NK-92 (cell line): ENCODE data around the gene GPR89A.
"Not testable (repeated sequence)": the region's sequence is repeated elsewhere in the genome, so short reads cannot be mapped to it uniquely, and the experiment has no call there.

ENCODE experiments used
- DNase-seq: peaks from one replicate; lab custom pipeline; 2025; ENCODE audit not compliant: unreplicated experiment; lab: John Stamatoyannopoulos, UW

GPR89A gene

DNA sequence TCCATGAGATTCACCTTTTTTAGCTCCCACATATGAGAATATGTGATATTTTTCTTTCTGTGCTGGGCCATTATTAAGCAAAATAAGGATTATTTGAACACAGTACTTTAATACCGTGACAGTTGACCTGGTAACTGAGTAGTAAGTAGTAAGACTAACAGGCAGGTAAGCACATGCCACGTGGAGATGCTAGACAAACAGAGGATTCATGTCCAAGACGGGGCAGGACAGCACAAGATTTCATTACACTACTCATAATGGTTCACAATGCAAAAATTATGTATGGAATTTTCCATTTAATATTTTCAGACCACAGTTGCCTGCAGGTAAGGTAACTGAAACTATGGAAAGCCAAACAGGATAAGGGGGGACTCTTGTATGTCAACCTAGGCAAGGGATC, 77.1 kb downstream of the GPR89A start:
- DNase-seq, result not testable (repeated sequence)

DNA sequence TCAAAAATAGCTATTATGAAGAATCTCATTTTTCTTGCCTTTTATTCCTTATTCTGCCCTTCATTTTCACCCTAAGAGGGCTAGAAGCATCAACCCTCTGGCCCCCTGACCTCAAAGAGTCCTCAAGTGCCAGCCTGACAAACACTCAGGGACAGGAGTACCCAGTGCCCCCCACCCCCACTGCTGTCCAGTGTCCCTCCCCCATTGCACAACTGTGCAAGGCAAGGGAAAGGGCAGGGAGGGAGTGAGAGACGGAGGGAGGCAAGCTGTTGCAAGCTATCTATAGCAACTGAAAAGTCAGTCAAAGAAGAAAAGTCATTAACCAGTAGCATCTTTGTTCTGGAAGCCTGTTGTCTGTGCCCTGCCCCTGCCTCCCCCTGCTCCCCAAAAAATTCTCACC, 78.3 kb downstream of the GPR89A start:
- DNase-seq, result not testable (repeated sequence)

DNA sequence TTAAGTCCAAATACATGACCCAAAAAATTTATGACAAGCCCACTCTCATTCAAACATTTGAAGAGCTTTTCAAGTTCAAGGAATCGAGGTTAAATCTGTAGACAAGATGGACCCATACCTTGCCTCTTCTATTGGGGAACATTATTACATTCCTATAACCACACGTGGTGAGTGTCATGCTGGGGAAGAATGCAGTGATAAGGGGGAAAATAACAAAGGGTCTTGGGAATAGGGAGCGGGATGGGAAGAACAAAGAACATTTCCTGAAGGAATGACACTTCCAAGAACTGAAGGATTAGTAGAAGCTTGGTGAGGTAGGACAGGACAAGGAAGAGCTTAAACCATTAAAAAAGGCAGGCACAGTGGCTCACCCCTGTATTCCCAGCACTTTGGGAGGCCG, 80.5 kb downstream of the GPR89A start:
- DNase-seq, result no peak

DNA sequence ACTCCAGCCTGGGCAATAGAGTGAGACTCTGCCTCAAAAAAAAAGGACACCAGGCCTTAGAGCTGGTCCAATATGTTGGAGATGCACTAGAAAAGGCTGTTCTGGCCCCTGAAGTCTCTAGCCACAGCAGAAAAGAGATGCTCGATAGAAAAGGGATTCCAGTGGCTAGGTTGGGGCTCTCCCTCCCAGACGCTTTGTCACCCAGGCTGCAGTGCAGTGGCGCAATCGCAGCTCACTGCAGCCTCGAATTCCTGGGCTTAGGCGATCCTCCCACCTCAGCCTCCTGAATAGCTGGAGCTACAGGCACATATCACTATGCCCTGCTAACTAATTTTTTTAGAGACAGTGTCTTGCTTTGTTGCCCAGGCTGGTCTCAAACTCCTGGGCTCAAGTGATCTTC, 81.1 kb downstream of the GPR89A start:
- no peak for DNase-seq

DNA sequence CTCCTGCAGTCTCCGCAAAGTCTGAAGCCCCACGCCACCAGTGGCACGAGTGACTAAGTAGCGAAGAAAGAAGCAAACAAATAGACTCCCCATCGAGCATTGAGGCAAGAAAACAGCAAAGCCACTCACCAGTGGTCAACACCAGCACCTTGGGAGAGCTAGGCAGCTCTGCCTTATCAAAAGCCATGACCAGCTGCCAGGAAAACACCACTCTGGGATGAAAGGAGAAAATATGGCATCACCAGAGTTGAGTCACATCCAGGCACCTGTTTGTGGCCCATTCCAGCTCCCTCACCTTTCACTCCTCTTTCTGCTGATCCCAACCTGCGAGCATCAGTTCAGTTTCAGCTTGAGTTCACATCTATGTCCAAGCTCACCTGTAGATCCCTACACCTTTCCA, 82.1 kb downstream of the GPR89A start:
- DNase-seq, result no peak

DNA sequence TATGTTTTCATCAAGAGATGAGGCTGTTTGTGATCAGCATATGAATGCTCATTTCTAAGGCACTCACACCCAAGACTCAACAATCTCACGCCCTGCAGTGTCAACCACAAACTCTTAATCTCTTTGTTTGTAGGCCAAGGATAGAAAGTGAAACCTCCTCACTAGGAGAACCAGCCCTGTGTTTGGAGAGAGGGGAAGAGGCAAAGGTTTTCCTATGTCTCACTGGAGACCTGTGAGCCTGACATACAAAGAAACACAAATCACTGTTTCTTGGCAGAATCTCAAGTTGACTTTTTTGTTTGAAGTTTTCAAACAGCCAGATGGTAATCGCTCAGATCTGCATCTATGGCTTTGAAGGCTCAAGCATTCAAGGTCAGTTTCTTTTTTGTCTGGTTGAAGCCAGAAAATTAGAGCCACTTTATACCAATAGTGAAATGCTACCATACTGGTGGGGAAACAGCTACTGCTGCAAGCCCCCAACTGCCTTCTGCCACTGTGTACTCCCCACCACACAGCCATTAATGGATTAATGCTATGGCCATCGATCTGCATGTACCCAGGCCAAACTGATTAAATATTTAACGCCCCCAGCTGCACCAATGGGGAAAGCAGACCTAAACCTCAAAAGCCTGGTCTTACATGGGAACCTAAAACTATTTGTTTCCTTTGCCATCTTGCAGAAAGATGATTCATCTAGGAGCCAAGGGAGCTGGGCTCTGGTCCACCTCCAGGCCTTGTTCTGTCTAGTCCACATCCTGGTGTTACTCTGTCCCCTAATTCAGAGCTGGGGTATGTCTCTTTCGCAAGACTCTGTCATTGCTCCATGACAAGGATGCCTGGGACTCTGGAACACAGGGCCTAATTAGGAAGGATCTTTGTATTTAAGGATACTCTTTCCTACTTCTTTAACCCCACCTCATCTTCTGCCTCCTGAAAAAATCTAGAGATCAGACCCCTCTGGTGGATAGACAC, 83.1 kb downstream of the GPR89A start:
- DNase-seq, result no peak

DNA sequence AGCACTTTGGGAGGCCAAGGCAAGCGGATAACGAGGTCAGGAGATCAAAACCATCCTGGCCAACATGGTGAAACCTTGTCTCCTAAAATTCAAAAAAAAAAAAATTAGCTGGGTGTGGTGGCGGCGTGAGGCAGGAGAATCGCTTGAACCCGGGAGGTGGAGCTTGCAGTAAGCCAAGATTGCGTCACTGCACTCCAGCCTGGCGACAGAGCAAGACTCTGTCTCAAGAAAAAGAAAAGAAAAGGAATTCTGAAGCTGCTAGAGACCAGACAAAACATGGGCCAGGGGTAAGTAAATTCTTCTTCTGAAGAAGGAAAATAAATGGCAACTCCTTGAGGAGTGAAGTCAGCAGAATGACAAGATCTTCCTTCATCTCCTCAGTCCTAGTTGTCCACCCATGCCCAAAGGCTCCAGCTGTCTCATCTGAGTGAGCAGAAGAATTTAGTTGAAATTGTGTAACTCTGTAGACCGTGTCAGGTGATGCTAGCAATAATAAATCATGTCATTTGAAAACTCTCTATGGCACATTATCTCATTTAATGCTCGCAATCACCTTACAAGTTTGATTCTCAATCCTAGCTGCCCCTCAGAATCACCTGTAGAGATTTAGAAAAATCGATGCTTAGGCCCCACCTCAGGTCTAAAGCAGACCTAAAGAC, 85.1 kb downstream of the GPR89A start:
- DNase-seq, result no peak

DNA sequence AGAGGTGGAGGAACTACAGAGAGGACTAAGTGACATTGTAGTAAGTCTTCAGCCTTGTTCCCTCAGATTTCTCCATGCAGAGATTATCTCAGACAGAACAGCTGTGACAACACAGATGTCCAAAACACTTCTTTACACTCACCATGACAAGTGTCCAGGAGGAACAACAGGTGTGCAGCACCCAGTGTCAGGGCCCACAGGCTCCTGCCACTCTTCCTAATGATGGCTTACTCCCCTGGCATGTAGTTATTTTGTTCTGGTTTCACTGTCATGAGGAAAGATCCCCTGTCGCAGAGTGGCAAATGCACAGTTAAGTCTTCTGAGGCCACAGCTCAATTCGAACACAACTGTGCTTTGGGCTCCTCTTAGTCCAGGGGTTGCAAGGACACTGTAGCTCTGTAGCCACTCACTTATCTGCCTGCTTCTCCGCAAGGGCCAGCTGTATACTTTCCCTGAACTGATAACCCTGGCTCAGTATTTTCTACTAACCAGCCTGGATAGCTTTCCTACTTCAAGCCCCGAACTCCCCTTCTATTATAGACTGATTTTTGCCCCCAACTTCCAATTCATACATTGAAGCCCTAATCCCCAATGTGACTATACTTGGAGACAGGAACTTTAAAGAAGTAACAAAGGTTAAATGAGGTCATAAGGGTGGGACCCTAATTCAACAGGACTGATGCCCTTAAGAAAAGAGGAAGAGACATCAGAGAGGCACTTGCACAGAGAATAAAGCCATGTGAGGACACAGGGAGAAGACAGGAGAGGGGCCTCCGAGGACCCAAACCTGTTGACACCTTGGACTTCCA, 88.2 kb downstream of the GPR89A start:
- no peak for DNase-seq

DNA sequence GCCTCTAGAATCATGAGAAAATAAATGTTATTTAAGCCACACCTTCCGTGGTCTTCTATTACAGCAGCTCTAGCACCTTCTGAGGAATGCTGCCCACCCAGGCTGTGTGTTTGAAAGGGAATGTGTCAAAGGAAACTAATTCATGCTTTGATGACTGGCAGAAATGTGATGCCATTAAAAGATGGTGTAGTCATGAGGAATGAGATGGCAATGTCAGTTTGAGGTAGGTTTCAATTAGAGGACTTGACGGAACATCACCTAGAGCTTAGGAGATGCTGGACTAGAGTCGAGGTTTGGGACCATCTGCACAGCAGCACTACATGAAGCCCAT, 88.8 kb downstream of the GPR89A start:
- no peak for DNase-seq

DNA sequence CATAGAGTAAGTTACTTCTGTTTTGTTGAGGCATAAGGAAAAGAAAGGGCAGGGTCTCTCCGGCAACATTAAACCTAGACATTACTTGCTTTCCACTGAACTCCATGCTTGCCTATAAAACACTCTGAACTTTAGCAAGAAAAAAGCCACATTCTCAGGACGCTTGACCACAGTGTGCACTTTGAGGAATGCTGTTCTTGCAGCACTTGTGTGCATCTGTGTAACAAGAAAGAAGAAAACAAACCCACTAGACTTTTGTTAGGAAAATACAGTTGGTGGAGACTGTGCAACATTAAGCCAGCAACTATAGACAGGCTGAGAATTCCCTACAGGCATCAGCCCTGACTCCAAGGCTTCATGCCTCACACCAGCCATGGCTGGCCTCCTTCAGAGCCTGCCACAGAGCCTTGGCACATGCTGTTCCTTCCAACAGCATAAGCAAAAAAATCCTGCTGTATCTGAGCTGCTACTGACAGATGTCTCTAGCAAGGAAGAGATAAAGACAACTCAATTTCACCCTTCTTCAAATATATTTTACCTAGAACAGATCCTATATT, 93.6 kb downstream of the GPR89A start:
- no peak for DNase-seq

DNA sequence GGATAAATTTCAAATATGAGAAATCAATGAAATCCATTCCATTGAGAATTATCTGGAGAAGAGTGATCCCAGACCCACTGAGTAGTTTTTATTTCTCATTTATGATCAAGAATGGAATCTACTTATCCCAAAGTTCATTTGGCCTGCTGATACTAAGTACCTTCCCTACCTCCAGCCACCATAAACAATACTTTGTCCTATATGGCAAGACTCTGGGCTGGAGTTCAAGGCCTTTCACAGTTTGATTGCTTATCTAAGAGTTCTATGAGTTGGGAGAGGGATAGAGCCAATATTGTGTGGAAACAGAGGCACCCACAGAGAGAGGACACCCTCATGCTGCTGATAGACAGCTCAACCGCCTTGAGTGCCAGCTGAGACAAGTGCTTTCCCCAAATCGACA, 94.3 kb downstream of the GPR89A start:
- DNase-seq, result no peak

DNA sequence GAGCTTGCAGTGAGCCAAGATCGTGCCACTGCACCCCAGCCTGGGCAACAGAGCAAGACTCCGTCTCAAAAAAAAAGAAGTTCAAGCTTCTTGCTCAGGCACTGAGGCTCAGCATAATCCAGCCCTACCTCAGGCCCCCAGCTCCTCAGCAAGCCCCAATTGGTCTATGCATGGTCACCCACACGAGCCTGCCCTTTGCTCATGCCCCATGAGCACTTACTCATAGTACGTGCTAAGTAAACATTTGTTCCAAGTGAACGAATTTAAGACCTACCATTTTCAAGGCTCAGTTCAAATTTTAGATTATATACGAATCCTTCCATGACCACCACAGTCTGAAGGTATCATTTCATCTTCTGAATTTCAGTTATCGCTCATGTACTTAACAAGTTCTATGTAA, 95.0 kb downstream of the GPR89A start:
- DNase-seq, result no peak

DNA sequence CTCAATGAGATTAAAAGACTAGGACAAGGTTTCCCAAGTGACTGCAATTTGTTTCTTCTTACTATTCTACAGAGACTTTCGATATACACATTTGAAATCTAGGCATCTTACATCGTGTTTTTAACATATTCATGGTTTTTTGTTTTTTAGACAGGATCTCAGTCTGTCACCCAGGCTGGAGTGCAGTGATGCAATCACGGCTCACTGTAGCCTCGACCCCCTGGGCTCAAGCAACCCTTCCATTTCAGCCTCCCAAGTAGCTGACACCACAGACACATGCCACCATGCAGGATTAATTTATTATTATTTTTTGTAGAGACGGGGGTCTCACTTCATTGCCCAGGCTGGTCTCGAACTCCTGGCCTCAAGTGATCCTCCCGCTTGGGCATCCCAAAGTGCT, 97.8 kb downstream of the GPR89A start:
- no peak for DNase-seq

DNA sequence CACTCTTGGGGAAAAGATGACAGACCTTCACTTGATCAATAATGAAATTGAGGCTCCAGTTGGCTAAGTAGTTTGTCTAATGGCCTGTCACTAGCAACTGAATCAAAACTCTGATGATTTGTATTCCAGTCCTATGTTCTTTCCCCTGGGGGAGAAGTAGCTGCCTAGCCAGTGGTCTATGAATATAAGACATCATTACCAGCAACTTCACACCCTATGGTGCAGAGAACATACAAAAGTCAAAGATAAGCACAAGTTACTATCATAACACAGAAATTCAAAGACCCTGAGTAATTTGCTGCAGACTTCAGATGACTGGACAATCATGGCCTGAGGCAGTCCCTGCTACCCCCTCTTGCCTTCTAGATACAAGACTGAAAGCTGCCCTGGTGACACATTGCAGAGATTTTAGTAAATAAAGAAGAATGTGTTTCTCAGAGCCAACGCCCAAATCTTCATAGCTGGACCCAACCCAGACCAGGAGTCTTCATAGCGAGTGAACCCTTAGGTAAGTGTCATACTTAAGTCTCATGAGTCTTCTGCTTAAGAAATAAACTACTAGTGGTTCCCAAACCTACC, 98.4 kb downstream of the GPR89A start:
- no peak for DNase-seq

DNA sequence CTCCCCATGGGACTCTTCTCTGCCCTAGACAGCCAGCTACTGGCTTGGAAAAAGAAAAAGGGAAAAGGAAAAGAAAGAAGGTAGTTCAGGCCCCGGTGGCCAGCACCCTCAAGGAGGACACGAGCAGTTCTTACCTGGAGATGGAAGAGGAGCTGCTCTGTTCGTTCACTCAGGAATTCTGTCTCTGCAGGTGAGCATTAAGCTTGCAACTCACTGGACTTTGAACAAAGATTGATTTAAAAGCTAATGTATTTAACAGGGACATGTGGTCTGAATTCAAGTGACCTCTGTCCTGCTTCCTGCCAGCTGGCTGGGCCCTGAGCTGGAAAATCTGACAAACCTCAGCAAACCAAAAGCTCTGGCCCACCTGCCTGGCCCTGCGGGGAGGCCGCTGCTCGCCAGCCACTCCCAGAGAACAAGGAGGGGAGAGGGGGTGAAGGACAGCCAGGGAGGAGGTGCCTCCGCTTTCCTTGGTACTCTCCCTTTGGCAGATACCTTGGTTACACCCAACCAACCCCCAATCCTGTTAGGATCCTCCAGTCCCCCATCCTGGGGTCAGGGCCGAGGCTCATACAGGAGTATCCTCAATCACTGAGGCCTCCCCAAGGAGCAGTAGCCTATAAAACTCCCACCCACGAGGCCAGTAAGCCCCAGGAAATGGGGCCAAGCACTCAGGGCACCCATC, 99.5 kb downstream of the GPR89A start, which contains the start of gene PDZK1:
Gene PDZK1, minus strand, starts transcription at position 186 of the 685 bp plus-strand sequence. CDS start 19,347 bp downstream, outside the sequence.
- no peak for DNase-seq

DNA sequence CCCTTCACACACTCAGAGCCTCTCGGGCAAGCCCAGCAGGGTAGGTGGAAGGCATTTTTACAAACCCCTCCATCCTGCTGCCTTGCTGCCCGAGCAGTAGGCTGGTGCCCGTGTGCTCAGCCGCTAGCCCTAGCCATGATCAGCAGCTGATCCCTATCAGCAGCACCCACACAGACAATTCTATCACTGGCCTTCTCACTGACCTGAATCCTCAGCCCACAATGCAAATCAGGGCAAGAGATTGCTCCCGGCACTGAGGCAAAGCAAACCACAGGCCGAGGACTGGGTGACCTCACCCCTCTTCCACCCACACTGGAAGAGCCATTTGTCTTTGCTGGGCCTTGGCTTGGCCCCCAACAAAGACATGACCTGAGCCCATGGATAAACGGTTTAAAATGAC, 100.3 kb downstream of the GPR89A start:
- DNase-seq, result no peak

DNA sequence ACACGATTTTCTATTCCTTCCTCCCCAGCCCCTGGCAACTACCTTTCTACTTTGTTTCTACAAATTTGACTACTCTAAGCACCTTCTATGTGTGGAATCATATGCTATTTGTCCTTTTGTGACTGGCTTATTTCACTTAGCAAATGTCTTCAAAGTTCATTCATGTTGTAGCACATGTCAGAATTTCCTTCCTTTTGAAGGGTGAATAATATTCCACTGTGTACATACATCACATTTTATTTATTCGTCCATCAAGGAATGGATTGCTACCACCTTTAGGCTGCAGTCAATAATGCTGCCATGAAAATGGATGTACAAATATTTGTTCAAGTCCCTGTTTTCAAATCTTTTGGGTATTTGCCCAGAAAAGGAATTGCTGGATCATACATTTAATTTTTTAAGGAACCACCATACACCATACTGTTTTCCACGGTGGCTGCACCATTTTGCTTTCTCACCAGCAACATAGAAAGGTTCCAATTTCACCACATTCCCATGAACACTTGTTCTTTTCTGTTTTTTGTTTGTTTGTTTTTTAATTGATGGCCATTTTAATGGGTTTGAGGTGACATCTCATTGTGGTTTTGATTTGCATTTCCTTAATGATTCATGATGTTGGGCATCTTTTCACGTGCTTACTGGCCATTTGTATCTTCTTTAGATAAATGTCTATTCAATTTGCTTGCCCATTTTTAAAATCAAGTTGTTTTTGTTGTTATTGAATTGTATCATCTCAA, 102.7 kb downstream of the GPR89A start:
- no peak for DNase-seq

DNA sequence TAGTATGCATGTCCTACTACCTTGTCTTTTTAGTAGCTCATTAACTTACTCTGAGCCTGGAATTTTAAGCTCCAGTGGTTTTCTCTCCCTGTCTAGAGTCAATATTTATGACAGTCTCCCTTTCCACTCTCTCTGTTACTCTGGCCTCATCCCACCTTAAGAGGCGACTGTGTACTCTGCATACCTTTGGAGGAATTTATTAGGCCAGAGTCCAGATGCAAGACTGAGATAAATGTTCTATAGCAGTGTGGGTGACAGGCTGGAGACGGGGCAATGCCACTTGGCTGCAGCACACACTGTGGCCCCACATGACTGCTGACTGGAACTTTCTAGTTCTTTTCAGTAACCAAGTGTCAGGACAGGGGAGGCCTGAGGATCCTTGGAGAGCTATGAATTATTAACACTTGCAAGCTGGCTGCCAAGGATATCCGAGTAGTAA, 103.4 kb downstream of the GPR89A start:
- DNase-seq, result no peak

DNA sequence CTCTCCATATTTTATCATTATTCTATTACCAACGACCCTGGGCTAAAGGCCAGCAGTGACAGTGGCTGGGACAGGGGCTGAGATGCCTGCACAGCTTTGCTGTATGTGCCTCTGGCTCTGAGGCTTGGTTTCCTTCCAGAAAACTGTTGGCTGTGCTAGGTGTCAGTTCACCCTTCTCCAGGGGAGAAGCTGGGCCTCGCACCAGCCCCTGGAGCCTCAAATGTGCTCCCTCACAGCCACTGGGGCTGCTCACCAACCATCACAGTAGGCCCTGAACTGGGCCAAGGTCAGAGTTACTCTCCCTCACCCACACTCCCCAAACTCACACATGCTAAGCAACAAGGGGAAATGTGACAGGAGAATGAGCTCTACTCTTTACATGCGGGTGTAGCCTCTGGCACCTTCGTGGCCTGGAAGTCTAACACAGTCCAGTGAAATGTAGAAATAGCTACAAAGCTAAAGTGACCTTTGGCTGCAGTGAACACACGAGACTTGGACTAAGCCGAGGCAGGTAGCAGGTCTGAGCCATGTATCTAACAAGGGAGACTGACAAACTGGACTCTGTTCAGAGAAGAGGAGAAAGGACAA, 106.8 kb downstream of the GPR89A start:
- DNase-seq, result no peak
